Pancreas (tissue), 10 donors: Measurements from ENCODE around the gene TMEM80. TPM values are rescaled to one million over a fixed set of nuclear protein-coding genes. Genes with fewer than 3 reads are reported as not detected.
"Not testable (repeated sequence)": the region's sequence is repeated elsewhere in the genome, so short reads cannot be mapped to it uniquely, and the experiment has no call there.

Experiments used
- ATAC-seq, 4 donors: fragments of 200-7000 bp; cut with Tn5 transposase; one replicate each; pipeline versions ENCODE4 v1.8.0 to v1.9.1; 2020; ENCODE audit warnings: mild to moderate bottlenecking in 4 of 4, moderate library complexity in 4 of 4
- DNase-seq, 6 donors: peaks; one replicate each; pipeline ENCODE4 v3.0.0-alpha.2; 2020
- FAIRE-seq: peaks from 2 replicates; lab custom pipeline; 2012; peaks lifted over from hg19 to GRCh38; lab: Jason Lieb, UNC
- H3K27ac ChIP-seq, 4 donors: fragments of 200-600 bp; sonication (generic); 1 replicate in 3 of 4; 2 replicates in 1 of 4; pipeline versions ENCODE4 v1.5.0 to v1.8.0; 2020
- H3K27me3 ChIP-seq, 4 donors: fragments of 200-600 bp; one replicate each; pipeline ENCODE4 v1.8.0; 2021
- H3K36me3 ChIP-seq, 3 donors: fragments of 200-600 bp; sonication (generic) in 1 of 3; one replicate each; pipeline versions ENCODE4 v1.5.0 to v1.8.0; 2020 to 2021
- H3K4me1 ChIP-seq, 3 donors: fragments of 200-600 bp; one replicate each; pipeline ENCODE4 v1.8.0; 2021
- H3K4me3 ChIP-seq, 4 donors: fragments of 200-600 bp; sonication (generic) in 2 of 4; one replicate each; pipeline versions ENCODE4 v1.5.0 to v1.8.0; 2020 to 2021
- H3K9me3 ChIP-seq, 4 donors: fragments of 200-600 bp; one replicate each; pipeline ENCODE4 v1.8.0; 2021
- CTCF ChIP-seq, 4 donors: fragments of 200-600 bp; sonication (generic) in 3 of 4; IDR thresholded peaks; one replicate each; pipeline versions ENCODE4 v1.5.0 to v1.8.0; 2021; ENCODE audit warnings: antibody characterized with exemption in 4 of 4
- WGBS, 2 donors: extraction: QIAGEN DNeasy Blood & Tissue Kit; methylation state at CpG; one replicate each; pipeline ENCODE4 v1.1.7; 2013; 5-methylcytosine and 5-hydroxymethylcytosine counted together
- intact Hi-C, 3 donors: fragments of 100-400 bp; cut with DNase I; formaldehyde crosslinking; loops; one replicate each; pipeline versions ENCODE4 v1.11.1 to v1.14.2; 2022
- polyA plus RNA-seq, 2 donors: library from polyadenylated mRNA; stranded (reverse); fragments of 200-250 nt; gene quantifications; one replicate each; pipeline ENCODE4 v1.2.3, GENCODE V29; 2013
- total RNA-seq, 6 donors: library from RNA; stranded (reverse); fragmentation: NEBNext Ultra II Directional in 4 of 6; extraction: Animal tissue kit (Norgen Biotek cat#: 25700) in 4 of 6; gene quantifications; one replicate each; pipeline versions ENCODE4 v1.2.1 to v1.2.4, GENCODE V29; 2021 to 2023
- donor health status: healthy with polysubstance abuse.
- donor health status: DM: no; HTN: no; CAD: no; lungs with moderate emphysema.
- donor health status: DM: no; HTN: no; CAD: no.
- donor health status: control.
- donor health status: control.
- donor health status: Bipolar disorder and iron deficiency.
- donor health status: DM: yes; HTN: yes; CAD: no.
- donor health status: DM: no; HTN: no; CAD: no.
- donor health status: DM: no; HTN: no; CAD: no.
- donor health status: DM: yes; HTN: yes; CAD: no.

TMEM80 gene
- total and polyA plus RNA-seq, 8 donors: 8.5 to 24.7 (median 15.5) TPM

DNA sequence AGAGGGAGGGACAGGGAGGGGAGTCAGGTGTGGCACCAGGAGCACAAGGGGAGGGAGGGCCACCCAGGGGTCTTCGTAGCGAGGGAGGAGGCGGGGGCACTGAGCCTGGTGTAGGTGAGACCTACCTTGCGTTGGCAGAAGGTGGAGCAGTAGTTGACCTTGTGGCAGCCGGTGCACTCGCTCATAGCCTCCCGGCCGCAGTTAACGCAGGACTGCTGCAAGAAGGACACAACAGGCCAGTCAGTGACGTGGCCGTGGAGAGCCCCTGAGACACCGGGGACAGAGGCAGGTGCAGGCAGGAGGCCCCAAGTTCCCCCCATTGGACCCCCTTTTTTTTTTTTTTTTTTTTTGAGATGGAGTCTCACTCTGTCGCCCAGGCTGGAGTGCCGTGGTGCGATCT, 41.8 kb upstream of the TMEM80 start:
- TF ChIP-seq CTCF (IDR thresholded peaks at IDR 0.05): no peak
- no peak for ATAC-seq
- Histone ChIP-seq H3K27me3 (no peaks in the 10 kb centered on the region), H3K4me3 (no peak overlapping the region), H3K27ac (no peak overlapping the region), H3K9me3 (no peaks in the 10 kb centered on the region), H3K36me3 (peaks cover 0 to 12% (median 0%) of the 10 kb centered on the region in 3 donors), H3K4me1 (peaks cover 0 to 12% (median 10%) of the 10 kb centered on the region in 3 donors)
- no peak for DNase-seq
- FAIRE-seq: no peak
- intact Hi-C loops: no loop called here
- 88 to 91% methylated on average over 15 of the region's 15 CpGs for WGBS, 2 donors

GRCh38 chr11:654444-654843, 41.2 kb upstream of the TMEM80 start:
- H3K27me3 ChIP-seq, DNase-seq, H3K9me3 ChIP-seq, H3K4me3 ChIP-seq, ATAC-seq, H3K27ac ChIP-seq, FAIRE-seq, intact Hi-C loops: not testable (repeated sequence)
- H3K36me3 ChIP-seq: peaks cover 0 to 11% (median 0%) of the 10 kb centered on the region in 3 donors
- 93 to 96% methylated on average over 12 of the region's 12 CpGs for WGBS, 2 donors
- peaks cover 0 to 12% (median 10%) of the 10 kb centered on the region in 3 donors for H3K4me1 ChIP-seq

DNA sequence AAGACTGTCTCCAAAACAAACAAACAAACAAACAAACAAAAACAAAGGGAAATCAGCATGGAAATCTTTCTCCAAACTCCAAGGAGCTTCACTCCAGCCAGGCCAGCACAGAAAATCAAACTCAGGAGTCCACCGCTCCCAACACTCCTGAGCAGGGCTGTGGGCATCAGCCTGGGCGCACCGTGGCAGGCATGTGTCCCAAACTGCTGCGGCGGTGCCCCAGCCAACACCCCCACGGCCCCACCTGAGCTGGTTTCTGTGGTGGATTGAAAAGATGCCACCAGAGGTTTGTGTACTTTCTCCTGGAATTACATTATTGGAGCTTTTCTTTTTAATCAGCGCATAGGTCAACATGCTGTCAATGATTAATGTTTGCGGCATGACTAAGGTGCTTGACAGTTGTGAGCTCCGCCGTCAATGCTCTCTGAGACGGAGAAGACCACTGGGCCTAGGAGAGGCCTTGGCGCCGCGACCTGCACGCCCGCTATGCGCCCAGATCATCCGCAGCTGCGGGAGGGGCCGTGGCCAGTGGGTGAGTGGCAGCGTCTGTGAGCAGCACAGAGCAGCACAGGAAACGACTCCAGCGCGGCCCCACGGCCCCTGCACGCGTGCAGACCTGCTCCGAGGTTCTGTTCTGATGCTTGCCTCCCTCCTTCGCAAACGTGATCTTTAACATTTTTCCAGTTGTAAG, 40.4 kb upstream of the TMEM80 start:
- peak; percentile 73 to 85 (median 82) for ATAC-seq
- Histone ChIP-seq H3K4me1 (peaks cover 0 to 12% (median 10%) of the 10 kb centered on the region in 3 donors), H3K27ac (no peak overlapping the region), H3K4me3 (no peak overlapping the region), H3K9me3 (no peaks in the 10 kb centered on the region), H3K27me3 (no peaks in the 10 kb centered on the region), H3K36me3 (peaks cover 0 to 11% (median 0%) of the 10 kb centered on the region in 3 donors)
- DNase-seq: no peak
- FAIRE-seq: no peak
- intact Hi-C loops: no loop called here
- 32 to 37% methylated on average over 30 of the region's 30 CpGs for WGBS, 2 donors
- no peak for TF ChIP-seq CTCF (IDR thresholded peaks at IDR 0.05)

DNA sequence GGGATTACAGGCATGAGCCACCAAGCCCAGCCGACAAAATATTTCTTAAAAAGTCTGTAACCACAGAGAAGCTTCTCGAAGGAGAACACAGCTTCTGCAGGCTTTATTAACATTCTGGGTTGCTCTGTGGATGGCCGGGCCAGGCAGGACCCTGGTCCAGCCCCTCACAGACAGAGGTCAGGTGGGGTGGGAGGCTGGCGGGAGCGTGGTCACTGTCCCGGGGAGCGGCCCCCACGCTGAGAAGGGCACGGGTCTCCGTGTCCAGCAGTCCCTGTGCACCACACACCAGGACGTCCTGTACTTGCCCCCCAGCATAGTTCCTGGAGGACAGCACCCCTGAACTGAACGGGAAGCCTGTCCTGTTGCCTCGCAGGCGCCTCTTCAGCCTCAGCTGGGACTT, 39.2 kb upstream of the TMEM80 start:
- 92 to 95% methylated on average over 14 of the region's 14 CpGs for WGBS, 2 donors
- Histone ChIP-seq H3K9me3 (no peaks in the 10 kb centered on the region), H3K36me3 (peaks cover 0 to 4% (median 0%) of the 10 kb centered on the region in 3 donors), H3K27ac (no peak overlapping the region), H3K4me1 (peaks cover 0 to 12% (median 10%) of the 10 kb centered on the region in 3 donors), H3K27me3 (no peaks in the 10 kb centered on the region), H3K4me3 (no peak overlapping the region)
- FAIRE-seq (no peak), DNase-seq (no peak), ATAC-seq (no peak)
- intact Hi-C loops: no loop called here
- no peak for TF ChIP-seq CTCF (IDR thresholded peaks at IDR 0.05)

DNA sequence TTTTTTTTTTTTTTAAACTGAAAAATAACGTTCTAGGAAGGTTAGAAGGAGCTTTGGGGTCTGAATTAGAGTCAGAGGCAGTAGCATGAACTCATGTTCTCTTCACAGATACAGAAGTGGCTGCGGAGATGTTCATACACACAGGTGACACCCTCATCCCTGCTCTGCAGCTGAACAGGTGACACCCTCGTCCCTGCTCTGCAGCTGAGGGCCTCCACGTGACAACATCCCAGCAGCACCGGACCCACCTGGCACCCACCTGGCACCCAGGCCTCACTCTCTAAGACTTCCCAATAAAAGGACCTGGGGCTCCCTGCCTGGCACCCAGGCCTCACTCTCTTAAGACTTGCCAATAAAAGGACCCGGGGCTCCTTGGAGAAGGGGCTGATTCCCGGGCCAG, 38.8 kb upstream of the TMEM80 start:
- DNase-seq (no peak), ATAC-seq (no peak), FAIRE-seq (no peak)
- no peaks in the 10 kb centered on the region for H3K9me3 ChIP-seq
- H3K27me3 ChIP-seq: no peaks in the 10 kb centered on the region
- intact Hi-C loops: no loop called here
- peaks cover 0 to 4% (median 0%) of the 10 kb centered on the region in 3 donors for H3K36me3 ChIP-seq
- H3K4me1 ChIP-seq: peaks cover 0 to 12% (median 10%) of the 10 kb centered on the region in 3 donors
- no peak for TF ChIP-seq CTCF (IDR thresholded peaks at IDR 0.05)
- H3K4me3 ChIP-seq: no peak overlapping the region
- no peak overlapping the region for H3K27ac ChIP-seq
- 78 to 80% methylated on average over 7 of the region's 7 CpGs for WGBS, 2 donors
